ENCODE measurements around the gene RASGRF2.
A peak's percentile ranks its signal among the peaks of the same experiment; 100 is the strongest.

Gene RASGRF2

DNA sequence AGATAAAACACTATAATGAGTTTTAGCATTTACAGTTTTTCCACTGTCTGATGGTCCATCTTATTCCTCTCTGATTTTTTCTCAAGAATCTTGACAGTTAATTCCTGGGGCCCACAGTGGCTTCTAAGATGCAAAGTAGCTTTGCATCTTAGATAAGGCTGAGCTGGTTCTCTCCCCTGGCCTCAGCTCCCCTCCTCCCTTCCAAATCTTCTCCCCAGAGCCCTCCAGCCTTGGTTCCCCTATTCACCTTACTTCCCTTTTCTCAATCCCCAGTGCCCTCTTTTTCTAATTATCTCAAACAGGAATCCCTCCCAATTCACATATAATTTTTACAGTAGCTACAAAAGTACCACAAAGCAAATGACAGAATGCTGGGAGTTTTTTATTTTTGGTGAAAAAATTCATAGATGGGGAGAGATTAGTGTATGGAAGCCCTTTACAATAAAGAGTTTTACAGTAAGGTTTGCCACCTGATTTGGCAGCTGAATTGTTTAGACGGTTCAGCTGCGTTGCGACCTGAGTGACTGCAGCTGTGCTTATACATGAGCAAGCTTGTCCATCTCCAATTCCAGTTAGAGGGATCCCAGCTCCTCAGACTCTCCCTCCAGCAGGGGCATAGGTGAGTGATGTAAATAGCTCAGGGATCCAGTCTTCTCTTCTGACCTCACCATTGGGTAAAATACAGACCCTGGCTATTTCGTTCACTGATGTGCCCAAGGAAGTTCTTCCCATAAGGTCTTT is 221.6 kb downstream of the RASGRF2 start:
- DNase-seq: no peak

DNA sequence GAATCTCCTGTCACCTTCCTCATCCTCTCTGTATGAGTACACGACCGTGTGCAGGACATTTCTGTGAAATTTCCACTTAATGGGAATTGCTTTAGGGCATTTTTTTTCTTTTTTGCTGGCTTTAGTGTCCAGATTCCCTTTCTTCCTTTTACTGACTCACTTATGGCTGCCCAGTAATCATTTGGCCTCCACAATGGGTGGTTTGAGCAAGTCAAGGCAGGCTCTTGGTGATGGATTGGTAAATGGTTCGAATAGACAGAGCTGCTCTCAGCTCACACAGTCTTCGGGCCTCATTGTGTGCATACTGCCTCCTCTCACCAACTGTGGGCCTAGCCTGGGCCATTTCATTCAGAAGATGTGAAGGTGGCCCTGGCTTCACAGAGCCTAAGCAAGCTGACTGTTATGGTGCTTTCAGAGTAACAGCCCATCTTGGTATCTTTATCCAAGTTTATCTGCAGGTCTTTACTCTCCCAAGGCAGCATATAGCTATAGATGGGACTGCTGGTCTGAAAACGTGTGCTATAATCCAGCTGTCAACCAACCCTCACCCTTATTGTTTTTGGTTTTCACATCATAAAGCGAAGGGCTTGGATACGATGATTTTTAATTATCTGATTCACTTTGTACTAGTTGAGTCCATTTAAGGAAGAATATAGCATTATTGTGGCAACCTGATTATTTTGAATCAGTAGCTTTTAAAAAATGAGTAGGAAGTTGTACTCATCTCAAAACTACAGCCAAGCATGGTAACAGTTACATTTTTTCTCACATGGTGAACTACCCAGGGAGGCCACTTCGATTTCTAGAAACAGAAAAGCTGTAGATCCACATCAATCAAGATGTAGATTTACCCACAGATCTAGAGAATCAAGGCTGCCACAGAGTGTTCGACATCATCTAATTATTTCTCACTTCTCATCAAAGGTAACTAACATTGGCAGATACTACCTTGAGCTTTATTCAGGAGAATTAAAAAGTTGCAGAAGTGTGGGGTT is 222.5 kb downstream of the RASGRF2 start:
- no peak for DNase-seq

DNA sequence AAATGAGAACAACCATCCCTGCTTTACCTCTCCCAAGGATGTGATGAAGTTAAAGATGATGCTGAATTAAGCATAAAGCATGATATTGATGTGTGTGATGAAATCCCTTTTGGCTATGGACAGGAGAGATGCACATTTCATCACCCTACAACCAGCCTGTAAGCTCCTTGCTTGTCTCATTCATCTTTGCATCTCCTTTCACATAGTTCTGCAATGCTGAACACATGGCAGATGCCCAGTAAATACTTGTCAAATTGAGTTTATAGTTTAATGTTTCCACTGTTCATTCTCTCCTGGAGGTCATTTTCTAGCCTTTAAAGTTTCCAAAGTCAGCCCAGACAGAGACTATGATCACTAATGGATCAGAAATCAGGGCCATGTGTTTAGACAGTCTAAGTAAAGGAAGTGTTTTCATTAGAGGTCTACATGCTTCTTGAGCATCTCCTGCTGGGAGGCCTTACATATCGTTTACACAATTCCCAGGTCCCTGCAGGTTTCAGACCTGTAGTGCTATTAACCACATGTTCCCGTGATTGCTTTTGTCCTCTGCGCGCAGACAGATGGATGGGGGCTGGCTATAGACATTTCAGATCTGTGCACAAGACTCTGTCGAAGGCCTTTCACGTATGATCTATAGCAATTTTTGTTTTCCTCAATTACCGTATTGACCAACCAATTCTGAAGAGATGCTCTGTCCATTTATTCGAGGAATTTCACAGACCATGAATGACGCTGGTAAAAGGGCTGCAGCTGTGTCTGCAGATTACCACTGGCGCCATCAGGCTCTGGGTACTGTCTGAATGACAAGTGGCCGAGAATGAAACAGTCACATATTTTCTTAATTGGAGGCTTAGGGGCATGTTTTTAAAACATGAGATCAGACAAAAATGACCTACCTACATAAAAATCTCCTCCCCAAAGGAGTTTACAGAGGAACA is 223.9 kb downstream of the RASGRF2 start:
- no peak for DNase-seq

DNA sequence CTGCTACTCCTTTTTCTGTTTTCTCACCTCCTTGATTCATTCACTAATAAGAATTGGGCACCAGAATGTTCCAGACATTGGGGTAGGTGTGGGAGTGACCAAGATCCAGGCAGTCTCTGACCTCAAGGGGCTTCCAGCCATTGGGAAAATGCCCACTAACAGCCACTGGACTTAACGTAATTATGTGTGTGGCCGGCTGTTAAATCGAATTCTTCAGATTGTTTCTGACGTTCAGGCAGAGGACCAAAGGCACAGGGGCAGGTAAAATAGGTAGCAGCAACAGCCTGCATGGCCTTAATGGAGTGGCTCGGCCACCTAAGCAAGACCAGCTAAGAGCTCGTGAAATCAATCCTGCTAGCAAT is 224.6 kb downstream of the RASGRF2 start:
- DNase-seq: no peak

DNA sequence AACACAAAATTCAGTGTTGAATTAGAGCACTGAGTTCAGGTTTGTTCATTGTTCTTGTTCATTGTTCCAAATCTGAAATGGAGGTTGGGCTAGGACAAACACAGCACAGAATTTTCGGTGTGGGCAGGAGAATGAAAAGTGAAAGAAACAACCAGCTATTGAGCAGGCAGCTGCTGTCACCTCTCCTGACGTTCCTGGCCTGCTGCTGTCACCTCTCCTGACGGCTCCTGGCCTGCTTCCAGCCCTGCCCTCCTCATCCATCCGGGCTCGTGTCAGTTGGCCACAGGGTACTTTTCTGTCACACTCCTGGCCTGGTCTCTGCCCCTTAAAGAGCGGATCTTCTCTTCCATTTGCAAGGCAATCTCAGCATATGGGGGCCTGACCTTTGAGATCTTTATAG is 227.7 kb downstream of the RASGRF2 start:
- no peak for DNase-seq

DNA sequence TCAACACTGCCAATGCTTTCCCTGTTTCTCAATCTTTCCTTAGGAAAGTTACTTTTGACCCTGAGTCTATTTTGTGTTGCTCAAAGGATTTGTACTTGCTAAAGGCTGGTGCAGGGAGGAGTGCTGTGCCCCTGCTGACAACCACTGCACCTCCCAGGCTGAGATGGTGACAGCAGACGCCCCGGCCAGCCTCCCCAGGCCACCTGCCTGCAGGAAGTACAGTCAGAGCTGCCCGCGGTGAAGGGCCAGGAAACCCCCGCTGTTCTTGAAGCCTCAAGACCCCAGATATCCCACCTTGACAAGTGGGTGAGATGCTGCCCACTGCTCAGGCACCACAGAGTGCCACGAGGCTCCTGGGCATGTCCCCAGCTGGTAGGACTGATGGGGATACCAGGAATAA is 228.8 kb downstream of the RASGRF2 start:
- no peak for DNase-seq

DNA sequence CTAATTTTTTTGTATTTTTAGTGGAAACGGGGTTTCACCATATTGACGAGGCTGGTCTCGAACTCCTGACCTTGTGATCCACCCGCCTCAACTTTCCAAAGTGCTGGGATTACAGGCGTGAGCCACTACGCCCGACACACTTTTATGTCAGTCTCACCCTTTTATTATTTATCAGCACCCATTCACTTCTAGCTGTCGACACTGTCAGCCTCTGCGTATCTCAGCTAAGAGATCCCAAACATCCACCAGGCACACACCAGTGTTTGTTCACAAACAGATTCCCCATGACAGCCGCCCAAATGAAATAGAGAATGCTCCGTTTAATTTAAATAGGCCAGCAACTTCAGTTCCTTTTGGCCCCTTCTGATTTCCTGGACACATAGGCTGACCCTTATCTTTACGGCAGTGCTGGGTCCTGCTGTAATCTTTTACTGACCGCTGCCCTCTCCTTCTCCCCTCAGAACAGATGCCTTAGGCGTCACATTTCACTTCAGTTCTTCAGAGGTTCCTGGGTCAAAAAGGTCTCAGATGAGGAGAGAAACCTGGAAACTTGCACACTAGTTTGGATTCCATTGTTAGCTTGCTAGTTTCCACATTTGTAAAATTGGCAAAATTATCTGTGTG is 229.8 kb downstream of the RASGRF2 start:
- DNase-seq: no peak

DNA sequence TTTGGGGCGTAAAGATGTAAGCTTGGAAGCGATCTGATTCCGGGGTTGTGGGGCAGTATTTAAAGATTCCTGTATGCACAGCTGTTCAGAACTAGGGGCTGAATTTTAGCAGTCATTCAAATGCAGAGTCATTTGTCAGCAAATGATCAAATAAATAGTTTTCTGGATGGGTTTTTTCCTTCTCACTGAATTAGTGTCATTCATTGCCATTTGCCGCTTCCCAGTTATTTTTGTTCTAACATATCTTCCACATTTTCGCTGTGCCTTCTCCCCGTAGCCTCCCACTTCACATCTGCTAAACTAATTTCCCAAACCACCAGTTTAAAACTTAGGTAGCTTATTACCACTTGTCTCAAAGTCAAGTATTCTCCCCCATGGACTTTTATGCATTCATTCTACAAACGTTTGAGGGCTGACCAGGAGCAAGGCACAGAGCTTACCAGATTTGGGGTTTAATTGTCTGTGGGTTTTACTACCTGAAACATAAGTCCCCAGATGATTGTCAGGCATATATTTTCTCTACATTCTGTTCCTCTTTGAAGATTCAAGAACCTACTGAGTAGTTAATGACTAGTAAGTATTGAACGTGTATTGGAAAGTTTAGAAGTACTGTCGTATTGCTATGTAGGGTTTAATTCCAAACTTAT is 231.7 kb downstream of the RASGRF2 start:
- no peak for DNase-seq

DNA sequence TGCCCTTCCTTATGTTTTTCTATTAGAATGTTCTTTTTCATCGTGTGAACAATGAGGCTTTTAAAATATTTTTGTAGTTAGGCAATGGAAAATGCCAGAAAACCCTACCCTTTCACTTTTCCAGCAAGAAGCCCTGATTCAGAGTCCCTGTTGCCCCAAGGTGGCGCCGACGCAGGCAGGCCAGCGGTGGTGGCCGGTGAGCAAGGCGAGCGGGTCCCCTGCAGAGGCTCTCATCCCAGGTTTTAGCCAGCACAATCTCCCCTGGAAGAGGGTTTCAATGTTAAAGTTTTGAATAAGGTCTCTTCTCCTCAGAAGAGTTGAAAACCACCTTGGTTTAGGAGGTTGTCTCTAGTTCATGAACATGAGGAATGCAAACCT is 232.2 kb downstream of the RASGRF2 start:
- no peak for DNase-seq

DNA sequence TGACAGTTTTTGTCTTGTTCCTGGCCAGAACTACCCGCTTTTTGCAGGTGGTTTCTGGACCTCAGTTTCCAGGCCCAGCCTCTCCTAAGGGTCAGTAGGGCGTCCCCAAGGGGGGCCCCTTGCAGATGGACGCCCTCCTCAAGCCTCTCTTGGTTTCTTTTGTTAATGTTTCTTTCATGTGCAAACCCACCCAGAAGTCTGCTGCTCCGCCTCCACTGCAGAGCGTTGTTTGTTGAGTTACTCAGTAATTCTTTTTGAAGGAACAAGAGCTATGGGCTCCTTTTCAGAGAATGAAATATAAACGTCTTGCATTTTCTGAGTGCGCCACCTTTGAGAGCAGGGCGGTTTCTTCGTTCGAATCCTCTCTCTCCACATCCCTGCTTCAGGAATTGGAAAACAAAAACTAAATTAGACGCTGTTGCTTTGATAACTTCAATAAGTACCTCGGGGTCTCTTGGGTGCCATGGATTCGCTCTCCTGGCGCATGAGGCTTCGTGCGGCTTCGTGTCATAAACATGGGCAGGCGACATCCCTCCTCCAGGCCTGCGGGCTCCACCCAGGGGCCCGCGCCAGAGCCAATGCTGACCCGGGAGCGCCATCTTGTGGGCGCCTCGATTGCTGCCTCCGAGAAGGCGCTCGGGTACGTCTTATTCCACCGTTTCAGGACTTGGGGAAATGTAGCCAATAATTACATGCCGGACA is 234.6 kb downstream of the RASGRF2 start:
- DNase-seq: peak; percentile 50 to 81 (median 66)

DNA sequence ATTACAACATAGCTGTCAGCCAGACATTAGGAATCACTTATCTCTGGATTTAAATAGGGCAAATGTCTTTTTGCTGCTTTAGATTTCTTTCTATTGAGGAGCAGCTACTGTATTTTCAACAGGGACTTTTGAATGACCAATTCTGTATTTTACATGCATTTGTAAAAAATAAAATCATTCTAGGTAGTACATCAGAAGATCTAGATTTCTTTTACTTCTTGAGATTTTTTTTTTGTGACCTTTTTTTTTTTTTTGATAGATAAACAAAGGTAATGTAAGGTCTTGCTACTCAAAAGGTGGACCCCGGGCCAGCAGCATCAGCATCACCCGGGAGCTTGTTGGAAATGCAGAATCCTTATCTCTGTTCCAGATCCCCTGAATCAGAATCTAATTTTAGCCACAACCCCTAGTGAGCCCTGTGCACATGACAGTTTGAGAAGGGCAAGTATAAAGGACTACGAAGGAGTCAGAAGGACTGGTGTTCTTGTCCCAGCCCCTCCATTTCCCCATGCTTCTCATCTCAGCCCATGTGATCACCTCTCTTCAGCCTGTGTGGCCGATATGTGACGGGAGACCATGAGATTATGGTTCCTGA is 235.3 kb downstream of the RASGRF2 start:
- no peak for DNase-seq

DNA sequence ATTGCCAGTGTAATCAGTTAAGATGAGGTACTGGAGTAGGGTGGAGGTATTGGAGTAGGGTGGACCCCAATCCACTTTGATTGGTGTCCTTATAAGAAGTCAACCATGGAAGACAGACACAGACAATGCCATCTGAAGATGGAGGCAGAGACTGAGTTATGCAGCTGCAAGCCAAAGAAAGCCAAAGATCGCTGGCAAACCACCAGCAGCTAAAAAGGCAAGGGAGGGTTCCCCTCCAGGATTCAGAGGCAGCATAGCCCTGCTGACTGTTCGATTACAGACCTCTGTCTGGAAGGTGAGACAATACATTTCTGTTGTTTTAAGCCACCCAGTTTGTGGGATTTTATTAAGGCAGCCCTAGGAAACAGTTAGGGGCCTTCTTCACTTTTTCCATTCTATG is 242.5 kb downstream of the RASGRF2 start:
- no peak for DNase-seq

DNA sequence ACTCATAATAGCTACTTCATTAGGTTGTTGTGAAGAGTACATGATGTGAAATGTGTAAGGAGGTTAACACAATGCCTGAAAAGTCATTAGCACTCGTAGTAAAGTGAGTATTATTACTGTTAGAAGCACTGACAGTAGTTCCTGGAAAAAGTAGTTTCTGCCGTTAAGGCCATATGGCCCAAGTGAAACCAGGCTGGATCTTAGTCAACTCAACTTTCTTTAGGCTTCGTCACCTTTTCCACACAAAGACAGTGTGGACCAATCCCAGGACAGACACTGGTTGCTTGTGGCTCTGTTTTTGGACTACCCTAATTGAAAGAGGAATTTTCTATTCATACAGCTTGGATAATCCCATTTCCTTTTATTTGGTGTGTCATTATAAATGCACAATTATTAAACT is 243.6 kb downstream of the RASGRF2 start:
- DNase-seq: no peak

DNA sequence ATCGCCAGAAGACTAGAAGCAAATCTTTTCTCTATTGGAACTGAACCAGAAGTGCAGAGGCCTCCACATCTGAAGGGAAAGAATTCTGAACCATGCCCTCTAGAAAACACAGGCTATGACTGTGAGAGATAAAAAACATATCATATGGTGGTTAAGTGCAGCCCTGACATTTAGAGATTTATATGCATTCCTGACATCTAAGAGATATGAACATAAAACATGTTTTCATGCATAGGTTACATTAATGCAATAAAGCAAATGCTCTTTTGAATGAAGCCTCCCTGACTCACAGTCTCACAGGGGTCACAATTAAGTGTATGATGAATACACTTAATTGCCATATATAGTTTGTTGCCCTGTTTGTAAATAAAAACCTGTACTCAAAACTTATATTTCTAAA is 244.0 kb downstream of the RASGRF2 start:
- no peak for DNase-seq

DNA sequence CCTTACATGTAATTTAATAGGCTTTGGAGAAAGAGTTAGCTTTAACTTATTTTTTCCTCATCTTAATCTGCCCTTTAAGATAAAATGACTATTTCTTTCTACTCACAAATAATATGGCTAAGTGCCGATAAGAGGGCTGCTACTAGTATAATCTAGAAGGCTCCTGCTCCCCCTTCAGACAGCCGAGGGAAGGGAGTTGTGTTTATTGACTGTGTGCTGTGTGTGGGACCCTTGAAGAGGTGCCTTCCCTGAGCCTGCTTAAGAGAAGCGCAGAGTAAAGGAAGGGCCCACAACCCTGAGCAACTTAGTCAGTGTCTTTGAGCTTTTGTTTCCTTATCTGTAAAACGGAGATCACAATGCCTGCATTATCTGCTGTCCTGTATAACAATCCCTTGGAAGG is 244.9 kb downstream of the RASGRF2 start:
- DNase-seq: no peak

DNA sequence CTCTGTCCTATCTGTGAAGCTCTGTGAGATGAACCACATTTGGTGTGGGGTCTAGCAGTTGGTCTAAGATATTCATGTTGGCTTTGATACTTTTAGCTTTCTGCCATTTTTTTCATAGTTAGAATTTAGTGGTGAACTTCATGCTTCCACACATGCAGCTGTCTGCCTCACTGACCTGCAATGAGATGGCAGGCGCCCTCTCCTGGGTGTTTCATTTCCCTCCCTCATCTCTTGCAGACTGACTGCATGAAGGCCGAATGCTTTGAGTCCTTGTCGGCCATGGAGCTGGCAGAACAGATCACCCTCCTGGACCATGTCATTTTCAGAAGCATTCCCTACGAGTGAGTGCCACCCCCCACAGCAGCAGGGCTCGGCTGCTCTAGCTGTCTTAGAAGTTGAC is 246.8 kb downstream of the RASGRF2 start:
- no peak for DNase-seq

DNA sequence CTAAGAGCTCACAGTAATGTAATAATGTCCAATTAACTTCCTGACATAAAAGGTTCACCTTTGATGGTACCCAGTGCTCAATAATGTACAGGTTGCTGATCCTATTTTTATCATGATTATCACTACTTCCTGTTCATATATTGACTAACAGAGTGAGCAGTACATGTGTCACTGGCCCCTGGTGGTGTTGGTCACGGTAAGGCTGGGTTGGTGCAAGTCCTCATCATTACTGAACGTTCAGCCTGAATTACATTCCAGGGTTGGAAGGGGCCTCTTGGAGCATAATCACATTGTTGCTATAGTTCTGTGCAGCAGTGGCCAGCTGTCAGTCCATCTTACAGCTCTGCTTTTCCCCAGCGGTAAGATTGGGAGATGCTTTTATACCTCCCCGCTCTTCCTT is 248.7 kb downstream of the RASGRF2 start:
- no peak for DNase-seq

DNA sequence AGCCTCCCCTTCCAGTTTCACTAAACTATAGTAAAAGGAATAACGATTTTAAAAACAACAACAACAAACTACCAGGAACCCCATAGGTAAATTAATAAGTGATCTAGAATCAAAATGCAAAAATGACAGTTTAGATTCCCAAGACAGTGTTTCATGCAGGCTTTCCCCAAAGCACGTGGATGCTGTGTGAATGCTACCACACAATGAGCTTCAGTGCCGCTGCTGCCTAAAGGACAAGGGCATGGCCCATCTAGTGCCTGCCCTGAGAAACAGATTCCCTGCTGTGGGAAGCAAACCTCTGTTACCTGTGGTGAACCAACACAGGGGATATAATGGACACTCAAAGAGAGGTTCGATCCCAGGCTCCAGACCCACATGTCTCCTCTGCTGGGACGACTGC is 249.2 kb downstream of the RASGRF2 start:
- no peak for DNase-seq

DNA sequence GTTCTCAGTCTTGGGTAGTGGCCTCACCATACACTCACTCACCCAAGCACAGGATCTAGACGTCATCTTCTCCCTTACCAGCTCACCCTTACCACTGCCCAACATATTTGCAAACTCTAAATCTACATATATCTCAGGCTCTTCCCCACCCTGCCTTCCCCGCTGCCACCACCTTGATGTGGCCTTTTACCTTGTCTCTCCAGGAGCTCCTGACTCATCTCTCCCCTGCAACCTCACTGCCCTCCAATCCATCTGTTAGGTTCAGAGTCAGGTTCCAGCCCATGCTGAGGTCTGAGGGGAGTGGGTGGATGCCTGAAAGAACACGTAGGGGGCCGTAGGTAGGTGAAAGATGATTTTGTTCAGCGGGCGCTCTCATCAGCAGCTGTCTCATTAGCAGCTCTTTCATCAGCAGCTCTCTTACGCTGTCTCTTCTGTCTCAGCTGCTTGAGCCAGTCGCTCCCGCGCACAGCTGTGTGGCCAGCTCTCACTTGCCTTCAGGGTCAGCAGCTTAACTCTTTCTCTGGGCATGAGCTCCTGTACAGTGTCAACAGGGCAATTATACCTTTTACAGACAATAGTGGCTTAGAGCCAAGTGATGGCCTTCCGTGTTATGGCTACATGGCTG is 249.8 kb downstream of the RASGRF2 start:
- DNase-seq: no peak

DNA sequence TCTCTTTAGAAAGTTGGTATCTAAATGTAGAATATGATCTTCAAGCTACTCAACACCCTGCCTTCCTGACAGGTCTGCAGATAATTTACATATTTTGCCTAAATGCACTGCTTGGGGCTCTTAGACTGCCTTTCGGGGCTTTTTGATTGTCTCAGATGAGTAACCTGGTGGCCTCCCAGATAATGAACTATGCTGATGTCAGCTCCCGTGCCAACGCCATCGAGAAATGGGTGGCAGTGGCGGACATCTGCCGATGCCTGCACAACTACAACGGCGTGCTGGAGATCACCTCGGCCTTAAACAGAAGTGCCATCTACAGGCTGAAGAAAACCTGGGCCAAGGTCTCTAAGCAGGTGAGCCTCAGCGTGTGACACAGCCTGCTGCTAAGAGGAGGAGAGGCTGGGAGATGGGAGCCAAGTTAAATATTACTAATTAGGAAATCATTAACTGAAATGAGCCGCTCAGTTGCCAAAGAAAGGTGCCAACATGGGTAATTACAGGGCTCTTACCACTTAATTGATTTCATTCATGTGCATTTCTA is 252.1 kb downstream of the RASGRF2 start:
- no peak for DNase-seq

All from stimulated activated naive CD4-positive, alpha-beta T cell (primary cell).